ENCODE results near the gene ZNF667.

Gene ZNF667

DNA sequence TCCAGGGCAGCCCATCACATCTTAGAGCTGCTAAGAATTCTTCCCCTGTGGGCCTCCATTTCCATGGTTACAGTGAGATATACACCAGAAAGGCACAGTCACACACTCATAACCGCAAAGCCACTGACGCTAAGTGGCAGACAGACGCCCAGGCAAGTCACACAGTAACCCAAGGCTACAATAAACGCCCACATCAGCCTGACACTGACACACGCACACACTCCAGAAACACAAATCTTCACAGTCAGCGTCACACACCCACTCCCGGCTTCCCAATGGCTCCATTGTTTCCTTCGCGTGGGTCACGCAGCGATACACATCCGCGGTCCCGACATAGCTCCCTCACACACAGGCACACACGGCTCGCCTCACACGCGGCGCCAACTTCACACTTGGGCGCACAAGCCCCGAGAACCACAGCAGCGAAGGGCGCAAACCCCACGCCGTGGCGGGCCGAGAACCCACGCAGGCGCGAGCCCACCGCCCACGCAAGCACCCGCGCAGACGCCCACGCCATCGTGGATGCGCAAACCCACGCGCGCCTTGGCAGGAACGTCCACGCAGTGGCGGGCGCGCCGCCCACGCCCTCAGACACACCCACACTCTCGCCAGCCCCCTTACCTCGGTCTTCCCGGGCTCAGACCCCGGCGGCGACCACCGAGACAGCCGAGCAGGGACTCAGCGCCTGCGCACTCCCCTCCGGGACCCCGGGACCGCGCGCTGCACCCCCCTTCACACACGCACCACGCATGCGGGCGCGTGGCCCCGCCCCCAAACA lies at the start of gene ZNF667:
TSS of gene ZNF667 (minus strand) at position 695 of the 778 bp plus-strand sequence. CDS start 14,975 bp downstream, outside the sequence.
- in situ Hi-C loops (cut with HindIII; ENCODE audit: low sequenced_read_pairs) = no loop called here
- peak; percentile 54 for DNase-seq (ENCODE audit: low read depth, low spot score)
- TF ChIP-seq, protein P1, sequence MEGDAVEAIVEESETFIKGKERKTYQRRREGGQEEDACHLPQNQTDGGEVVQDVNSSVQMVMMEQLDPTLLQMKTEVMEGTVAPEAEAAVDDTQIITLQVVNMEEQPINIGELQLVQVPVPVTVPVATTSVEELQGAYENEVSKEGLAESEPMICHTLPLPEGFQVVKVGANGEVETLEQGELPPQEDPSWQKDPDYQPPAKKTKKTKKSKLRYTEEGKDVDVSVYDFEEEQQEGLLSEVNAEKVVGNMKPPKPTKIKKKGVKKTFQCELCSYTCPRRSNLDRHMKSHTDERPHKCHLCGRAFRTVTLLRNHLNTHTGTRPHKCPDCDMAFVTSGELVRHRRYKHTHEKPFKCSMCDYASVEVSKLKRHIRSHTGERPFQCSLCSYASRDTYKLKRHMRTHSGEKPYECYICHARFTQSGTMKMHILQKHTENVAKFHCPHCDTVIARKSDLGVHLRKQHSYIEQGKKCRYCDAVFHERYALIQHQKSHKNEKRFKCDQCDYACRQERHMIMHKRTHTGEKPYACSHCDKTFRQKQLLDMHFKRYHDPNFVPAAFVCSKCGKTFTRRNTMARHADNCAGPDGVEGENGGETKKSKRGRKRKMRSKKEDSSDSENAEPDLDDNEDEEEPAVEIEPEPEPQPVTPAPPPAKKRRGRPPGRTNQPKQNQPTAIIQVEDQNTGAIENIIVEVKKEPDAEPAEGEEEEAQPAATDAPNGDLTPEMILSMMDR (IDR thresholded peaks at IDR 0.05; ENCODE audit: low read depth, low read length) = no peak

DNA sequence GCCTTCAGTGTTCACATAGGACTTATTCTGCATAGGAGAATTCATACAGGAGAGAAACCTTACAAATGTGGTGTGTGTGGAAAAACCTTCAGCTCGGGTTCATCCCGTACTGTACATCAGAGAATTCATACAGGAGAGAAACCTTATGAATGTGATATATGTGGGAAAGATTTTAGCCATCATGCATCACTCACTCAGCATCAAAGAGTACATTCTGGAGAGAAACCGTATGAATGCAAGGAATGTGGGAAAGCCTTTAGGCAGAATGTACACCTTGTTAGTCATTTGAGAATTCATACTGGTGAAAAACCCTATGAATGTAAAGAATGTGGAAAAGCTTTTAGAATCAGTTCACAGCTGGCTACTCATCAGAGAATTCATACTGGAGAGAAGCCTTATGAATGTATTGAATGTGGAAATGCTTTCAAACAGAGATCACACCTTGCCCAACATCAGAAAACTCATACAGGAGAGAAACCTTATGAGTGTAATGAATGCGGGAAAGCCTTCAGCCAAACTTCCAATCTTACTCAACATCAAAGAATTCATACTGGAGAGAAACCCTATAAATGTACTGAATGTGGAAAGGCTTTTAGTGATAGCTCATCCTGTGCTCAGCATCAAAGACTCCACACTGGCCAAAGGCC lies 48.2 kb upstream of the ZNF667 start:
- in situ Hi-C loops (cut with HindIII; ENCODE audit: low sequenced_read_pairs) = no loop called here
- H3K4me3 ChIP-seq (ENCODE audit: low read depth, low read length) = no peak overlapping the region
- TF ChIP-seq, protein P1 (IDR thresholded peaks at IDR 0.05; ENCODE audit: low read depth, low read length) = no peak
- no peak for DNase-seq (ENCODE audit: low read depth, low spot score)

More for the DNA sequence above, at the start of gene ZNF667:
- peak within 1 kb of the TSS; percentile 88 for H3K4me3 ChIP-seq (ENCODE audit: low read depth, low read length)

DNA sequence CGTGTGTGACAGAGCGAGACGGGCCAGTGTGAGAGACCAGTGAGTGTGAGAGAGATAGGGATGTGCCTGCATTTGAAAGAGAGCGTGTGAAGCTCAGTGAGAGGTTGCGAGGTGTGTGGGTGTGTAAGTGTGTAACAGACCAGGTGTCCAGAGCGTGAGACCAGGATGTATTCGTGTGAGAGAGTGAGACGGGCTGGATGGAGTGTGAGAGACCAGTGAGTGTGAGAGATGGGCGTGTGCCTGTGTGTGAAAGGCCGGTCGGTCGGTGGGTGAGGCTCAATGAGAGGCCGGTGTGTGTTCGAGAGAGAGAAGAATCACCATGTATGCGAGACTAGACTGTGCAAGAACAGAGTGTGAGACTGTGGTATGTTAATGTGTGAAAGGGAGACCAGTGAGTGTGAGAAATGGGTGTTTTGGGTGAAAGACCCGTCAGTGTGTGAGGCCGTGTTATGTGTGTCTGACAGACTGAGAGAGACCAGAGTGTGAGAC lies 31.2 kb upstream of the ZNF667 start:
- H3K4me3 ChIP-seq (ENCODE audit: low read depth, low read length) = peak overlapping the region; percentile 62
- DNase-seq (ENCODE audit: low read depth, low spot score) = no peak
- TF ChIP-seq, protein P1 (IDR thresholded peaks at IDR 0.05; ENCODE audit: low read depth, low read length) = no peak
- in situ Hi-C loops (cut with HindIII; ENCODE audit: low sequenced_read_pairs) = no loop called here

DNA sequence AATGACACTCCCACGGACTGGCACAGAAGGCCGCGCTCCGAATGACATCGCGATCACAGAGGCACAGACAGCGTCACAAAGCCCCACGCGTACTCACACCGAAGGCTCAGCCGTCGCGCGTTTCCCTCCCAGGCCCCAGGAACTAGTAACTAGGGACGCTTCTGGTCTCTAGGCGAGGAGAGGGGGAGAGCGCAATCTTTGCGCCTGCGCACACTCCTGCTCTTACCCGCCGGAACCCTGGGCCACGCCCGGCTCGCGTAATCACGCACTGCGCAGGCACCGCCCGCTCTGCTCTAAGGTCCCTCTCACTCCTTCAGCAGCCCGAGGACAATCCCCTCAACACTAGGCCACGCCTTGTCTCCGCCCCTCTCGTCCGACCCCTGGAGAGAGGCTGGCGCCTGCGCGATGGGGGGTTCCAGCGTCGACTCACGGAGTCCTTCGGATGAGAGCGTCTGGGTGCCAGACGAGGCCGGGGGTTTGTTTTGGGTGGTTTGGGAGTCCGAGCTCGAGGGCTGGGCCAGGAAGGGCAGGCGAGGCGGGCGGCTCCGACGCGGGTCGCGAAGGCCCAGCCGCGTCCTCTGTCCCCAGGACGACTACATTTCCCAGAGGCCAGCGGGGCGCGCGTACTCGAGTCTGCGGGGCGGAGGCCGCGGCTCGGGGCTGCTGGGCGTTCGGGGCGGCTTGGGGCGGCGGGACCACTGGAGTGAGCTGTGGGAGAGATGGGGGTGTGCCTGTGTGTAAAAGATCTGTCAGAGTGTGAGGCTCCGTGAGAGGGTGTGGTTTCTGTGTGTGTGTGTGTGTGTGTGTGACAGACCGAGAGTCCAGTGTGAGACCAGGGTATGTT lies 30.5 kb upstream of the ZNF667 start, which contains the start of gene ZNF471:
TSS of gene ZNF471 (plus strand) at position 410 of the 844 bp plus-strand sequence. CDS start 3,717 bp downstream, outside the sequence.
- in situ Hi-C loops (cut with HindIII; ENCODE audit: low sequenced_read_pairs) = no loop called here
- TF ChIP-seq, protein P1 (IDR thresholded peaks at IDR 0.05; ENCODE audit: low read depth, low read length) = no peak
- DNase-seq (ENCODE audit: low read depth, low spot score) = peak; percentile 99
- H3K4me3 ChIP-seq (ENCODE audit: low read depth, low read length) = peak within 1 kb of the TSS; percentile 62

DNA sequence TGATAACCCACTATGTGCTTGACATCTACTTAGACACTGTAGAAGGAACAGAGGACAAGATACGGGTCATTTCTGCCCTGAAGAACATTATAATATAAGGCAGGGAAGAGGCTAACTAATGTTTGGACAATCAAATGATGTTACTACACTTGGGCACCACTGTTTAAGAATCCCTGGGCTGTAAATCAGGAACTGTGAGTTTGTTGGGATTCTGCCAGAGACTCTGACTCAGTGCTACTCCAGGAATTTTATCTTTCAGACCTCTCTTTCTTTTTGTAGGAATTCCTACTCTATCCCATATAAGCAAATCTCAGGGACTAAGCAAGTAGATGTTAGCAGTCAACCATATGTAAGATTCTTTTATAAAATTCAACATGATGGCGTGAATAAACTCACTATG lies 27.4 kb upstream of the ZNF667 start:
- in situ Hi-C loops (cut with HindIII; ENCODE audit: low sequenced_read_pairs) = no loop called here
- TF ChIP-seq, protein P1 (IDR thresholded peaks at IDR 0.05; ENCODE audit: low read depth, low read length) = no peak
- no peak overlapping the region for H3K4me3 ChIP-seq (ENCODE audit: low read depth, low read length)
- DNase-seq (ENCODE audit: low read depth, low spot score) = peak; percentile 17

DNA sequence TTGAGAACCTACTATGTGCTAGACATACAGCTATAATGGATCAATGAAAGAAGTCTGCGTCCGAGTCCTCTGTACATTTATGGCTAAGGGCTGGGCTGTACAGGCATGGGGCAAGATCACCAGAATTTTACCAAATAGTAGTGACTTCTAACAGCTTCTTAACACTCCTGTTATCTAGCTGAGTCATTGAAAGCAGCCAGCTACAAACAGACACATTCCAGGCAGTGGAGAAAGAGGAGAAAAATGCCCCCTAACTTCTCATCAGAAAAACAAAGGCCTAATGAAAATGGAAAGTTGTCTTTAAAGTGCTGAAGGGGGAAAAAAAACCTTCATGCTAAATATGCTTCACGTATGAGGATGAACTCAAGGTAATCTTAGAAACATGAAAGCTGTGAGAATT lies 14.3 kb upstream of the ZNF667 start:
- in situ Hi-C loops (cut with HindIII; ENCODE audit: low sequenced_read_pairs) = no loop called here
- TF ChIP-seq, protein P1 (IDR thresholded peaks at IDR 0.05; ENCODE audit: low read depth, low read length) = no peak
- H3K4me3 ChIP-seq (ENCODE audit: low read depth, low read length) = no peak overlapping the region
- DNase-seq (ENCODE audit: low read depth, low spot score) = no peak

Data from astrocyte of the spinal cord (primary cell).